Karpas-422 (cell line): ENCODE results near the gene CHST11. TPM values are rescaled to one million over a fixed set of nuclear protein-coding genes. Genes with fewer than 3 reads are reported as not detected.

ENCODE experiments used
- DNase-seq: peaks from one replicate; pipeline ENCODE4 v3.0.0-alpha.2; 2015
- H2AFZ ChIP-seq: fragments of 200-600 bp; sonication (generic); 2 replicates; pipeline ENCODE4 v1.6.1; 2014; ENCODE audit warnings: antibody characterized with exemption, low read length, mixed read lengths
- H3K27ac ChIP-seq: fragments of 200-600 bp; sonication (generic); 2 replicates; pipeline ENCODE4 v1.5.1; 2014; ENCODE audit warnings: mild to moderate bottlenecking, low read length, moderate library complexity
- H3K27me3 ChIP-seq: fragments of 200-600 bp; sonication (generic); 2 replicates; pipeline ENCODE4 v1.6.1; 2014; ENCODE audit warnings: low read length, mixed read lengths
- H3K36me3 ChIP-seq: fragments of 200-600 bp; sonication (generic); 2 replicates; pipeline ENCODE4 v1.6.1; 2014; ENCODE audit warnings: low read length, mixed read lengths; ENCODE audit not compliant: insufficient read depth
- H3K4me1 ChIP-seq: fragments of 200-600 bp; sonication (generic); 2 replicates; pipeline ENCODE4 v1.6.1; 2014; ENCODE audit warnings: mild to moderate bottlenecking, low read length, mixed read lengths
- H3K4me2 ChIP-seq: fragments of 200-600 bp; sonication (generic); 2 replicates; pipeline ENCODE4 v1.6.1; 2014; ENCODE audit warnings: low read length, low read depth, mild to moderate bottlenecking; ENCODE audit not compliant: poor library complexity, severe bottlenecking
- H3K4me3 ChIP-seq: fragments of 200-600 bp; sonication (generic); 2 replicates; pipeline ENCODE4 v1.5.1; 2014; ENCODE audit warnings: mild to moderate bottlenecking, antibody characterized with exemption, low read length, mixed read lengths
- H3K79me2 ChIP-seq: fragments of 200-600 bp; sonication (generic); 2 replicates; pipeline ENCODE4 v1.6.1; 2014; ENCODE audit warnings: mild to moderate bottlenecking, low read length, mixed read lengths
- H3K9ac ChIP-seq: fragments of 200-600 bp; sonication (generic); 2 replicates; pipeline ENCODE4 v1.6.0; 2014; ENCODE audit warnings: low read length
- H3K9me2 ChIP-seq: fragments of 200-600 bp; sonication (generic), shearing (Covaris generic); replicated peaks from 2 replicates; pipeline ENCODE4 v1.6.0; 2014; ENCODE audit warnings: mild to moderate bottlenecking, low read length, moderate library complexity; ENCODE audit not compliant: insufficient read depth
- H3K9me3 ChIP-seq: fragments of 300-700, 200-600 bp; sonication (generic); 2 replicates; pipeline ENCODE4 v1.6.1; 2014; ENCODE audit warnings: low read length, mixed read lengths
- H4K20me1 ChIP-seq: fragments of 200-600 bp; sonication (generic); 2 replicates; pipeline ENCODE4 v1.6.1; 2014; ENCODE audit warnings: mild to moderate bottlenecking, antibody characterized with exemption, low read length, low read depth; ENCODE audit not compliant: insufficient read depth
- total RNA-seq: library from RNA; depleted of rRNA; stranded (reverse); fragments of >200 nt; shearing (Covaris generic); gene quantifications from 2 replicates; pipeline ENCODE4 v1.2.3, GENCODE V29; 2014; ENCODE audit warnings: low replicate concordance

The CHST11 gene
- total RNA-seq, 1 experiment from 2014 or later = not detected

- no peaks in the 10 kb centered on the region for H3K27me3 ChIP-seq
- H3K9me3 ChIP-seq = no peaks in the 10 kb centered on the region
- no peaks in the 10 kb centered on the region for H4K20me1 ChIP-seq
- no peak overlapping the region for H3K9ac ChIP-seq
- no peak overlapping the region for H2AFZ ChIP-seq
- H3K27ac ChIP-seq = no peak overlapping the region
- no peak for DNase-seq
- H3K36me3 ChIP-seq = no peaks in the 10 kb centered on the region
- H3K4me3 ChIP-seq = no peak overlapping the region
- H3K4me1 ChIP-seq = peaks cover 12% of the 10 kb centered on the region
- no peaks in the 10 kb centered on the region for H3K9me2 ChIP-seq
- no peak overlapping the region for H3K4me2 ChIP-seq
- H3K79me2 ChIP-seq = no peaks in the 10 kb centered on the region
Measured at GRCh38 chr12:104482113-104482512, 25.4 kb downstream of the CHST11 start.

GRCh38 chr12:104482748-104483147, 26.0 kb downstream of the CHST11 start:
- Histone ChIP-seq H3K79me2 (no peaks in the 10 kb centered on the region), H4K20me1 (no peaks in the 10 kb centered on the region), H3K9me3 (no peaks in the 10 kb centered on the region), H3K27ac (no peak overlapping the region), H3K27me3 (no peaks in the 10 kb centered on the region), H3K4me1 (peaks cover 11% of the 10 kb centered on the region), H3K4me2 (no peak overlapping the region), H3K9ac (no peak overlapping the region), H3K9me2 (no peaks in the 10 kb centered on the region), H2AFZ (no peak overlapping the region), H3K36me3 (no peaks in the 10 kb centered on the region), H3K4me3 (no peak overlapping the region)
- no peak for DNase-seq

GRCh38 chr12:104484079-104484478, 27.3 kb downstream of the CHST11 start:
- H4K20me1 ChIP-seq = no peaks in the 10 kb centered on the region

GRCh38 chr12:104485651-104486362, 29.1 kb downstream of the CHST11 start:
- Histone ChIP-seq H3K4me2 (no peak overlapping the region), H3K27ac (no peak overlapping the region), H3K79me2 (no peaks in the 10 kb centered on the region), H2AFZ (no peak overlapping the region), H3K9me2 (no peaks in the 10 kb centered on the region), H3K4me1 (no peaks in the 10 kb centered on the region), H3K9me3 (no peaks in the 10 kb centered on the region), H4K20me1 (no peaks in the 10 kb centered on the region), H3K36me3 (no peaks in the 10 kb centered on the region), H3K9ac (no peak overlapping the region), H3K27me3 (no peaks in the 10 kb centered on the region), H3K4me3 (no peak overlapping the region)
- DNase-seq = no peak

More at GRCh38 chr12:104484079-104484478, 27.3 kb downstream of the CHST11 start:
- no peaks in the 10 kb centered on the region for H3K79me2 ChIP-seq
- no peak overlapping the region for H3K4me3 ChIP-seq
- no peak for DNase-seq
- H3K9me2 ChIP-seq = no peaks in the 10 kb centered on the region
- no peak overlapping the region for H3K27ac ChIP-seq
- H2AFZ ChIP-seq = no peak overlapping the region
- no peaks in the 10 kb centered on the region for H3K9me3 ChIP-seq
- no peaks in the 10 kb centered on the region for H3K36me3 ChIP-seq
- H3K4me2 ChIP-seq = no peak overlapping the region
- H3K4me1 ChIP-seq = no peaks in the 10 kb centered on the region
- no peak overlapping the region for H3K9ac ChIP-seq
- no peaks in the 10 kb centered on the region for H3K27me3 ChIP-seq

GRCh38 chr12:104486363-104486750, 29.6 kb downstream of the CHST11 start:
- Histone ChIP-seq H4K20me1 (no peaks in the 10 kb centered on the region), H3K27ac (no peak overlapping the region), H3K36me3 (no peaks in the 10 kb centered on the region), H3K4me1 (no peaks in the 10 kb centered on the region), H3K4me3 (no peak overlapping the region), H2AFZ (no peak overlapping the region), H3K9ac (no peak overlapping the region), H3K9me2 (no peaks in the 10 kb centered on the region), H3K79me2 (no peaks in the 10 kb centered on the region), H3K27me3 (no peaks in the 10 kb centered on the region), H3K4me2 (no peak overlapping the region), H3K9me3 (no peaks in the 10 kb centered on the region)
- DNase-seq = no peak

- Histone ChIP-seq H3K4me3 (no peak overlapping the region), H3K36me3 (no peaks in the 10 kb centered on the region), H3K9me3 (no peaks in the 10 kb centered on the region), H3K27ac (no peak overlapping the region), H4K20me1 (no peaks in the 10 kb centered on the region), H3K79me2 (no peaks in the 10 kb centered on the region), H3K9ac (no peak overlapping the region), H3K4me1 (no peaks in the 10 kb centered on the region), H2AFZ (no peak overlapping the region), H3K9me2 (no peaks in the 10 kb centered on the region), H3K27me3 (no peaks in the 10 kb centered on the region), H3K4me2 (no peak overlapping the region)
- no peak for DNase-seq
Measured at GRCh38 chr12:104486943-104487819, 30.4 kb downstream of the CHST11 start.

- Histone ChIP-seq H3K9me3 (no peaks in the 10 kb centered on the region), H3K9me2 (no peaks in the 10 kb centered on the region), H3K36me3 (no peaks in the 10 kb centered on the region), H2AFZ (no peak overlapping the region), H4K20me1 (no peaks in the 10 kb centered on the region), H3K4me3 (no peak overlapping the region), H3K4me2 (no peak overlapping the region), H3K4me1 (no peaks in the 10 kb centered on the region), H3K27me3 (no peaks in the 10 kb centered on the region), H3K79me2 (no peaks in the 10 kb centered on the region), H3K9ac (no peak overlapping the region), H3K27ac (no peak overlapping the region)
- no peak for DNase-seq
Measured at GRCh38 chr12:104488374-104488773, 31.6 kb downstream of the CHST11 start.

GRCh38 chr12:104490186-104490585, 33.4 kb downstream of the CHST11 start:
- Histone ChIP-seq H3K4me1 (no peaks in the 10 kb centered on the region), H3K9me2 (no peaks in the 10 kb centered on the region), H2AFZ (no peak overlapping the region), H3K27me3 (no peaks in the 10 kb centered on the region), H3K27ac (no peak overlapping the region), H3K4me3 (no peak overlapping the region), H3K9ac (no peak overlapping the region), H4K20me1 (no peaks in the 10 kb centered on the region), H3K36me3 (no peaks in the 10 kb centered on the region), H3K9me3 (no peaks in the 10 kb centered on the region), H3K79me2 (no peaks in the 10 kb centered on the region), H3K4me2 (no peak overlapping the region)
- no peak for DNase-seq
